A549 (cell line): ENCODE measurements around the gene WDSUB1. TPM values are rescaled to one million over a fixed set of nuclear protein-coding genes. Genes with fewer than 3 reads are reported as not detected.

Experiments used
- ATAC-seq, 2 experiments: fragments of 200-7000 bp in 1 of 2; fragments of >200 bp in 1 of 2; cut with Nextera tagmentation in 1 of 2; cut with Tn5 transposase in 1 of 2; 3 replicates each; pipeline versions ENCODE4 v1.8.0 to v1.9.1; 2018 to 2020; ENCODE audit warnings: mild to moderate bottlenecking in 1 of 2, moderate library complexity in 1 of 2
- CTCF ChIA-PET: fragments of 300-600 bp; sonication (Branson Sonifier 250); formaldehyde crosslinking; extraction: SDS; loops from one replicate; lab custom pipeline; 2021; ENCODE audit warnings: antibody characterized with exemption, inconsistent platforms; lab: Yijun Ruan, JAX
- POLR2A ChIA-PET: fragments of 350-600 bp; formaldehyde crosslinking; extraction: SDS; loops from one replicate; lab custom pipeline; 2021; ENCODE audit warnings: antibody characterized with exemption, inconsistent platforms; lab: Yijun Ruan, JAX
- DNase-seq, 2 experiments: peaks; one replicate each; pipeline versions ENCODE4 v3.0.0 to v3.0.0-alpha.2; 2011 to 2016; ENCODE audit warnings: low read depth in 1 of 2, low spot score in 1 of 2
- FAIRE-seq: peaks from 2 replicates; lab custom pipeline; 2011; peaks lifted over from hg19 to GRCh38; lab: Jason Lieb, UNC
- H3K27ac ChIP-seq, 2 experiments: fragments of >200 bp; sonication (Bioruptor Twin); formaldehyde crosslinking; 3 replicates each; pipeline ENCODE4 v1.5.1; 2016 to 2017
- H3K4me1 ChIP-seq: fragments of >200 bp; sonication (Bioruptor Twin); formaldehyde crosslinking; 3 replicates; pipeline ENCODE4 v1.6.1; 2016
- H3K4me2 ChIP-seq: fragments of >200 bp; sonication (Bioruptor Twin); formaldehyde crosslinking; 3 replicates; pipeline ENCODE4 v1.6.1; 2016
- H3K4me3 ChIP-seq: fragments of >200 bp; sonication (Bioruptor Twin); formaldehyde crosslinking; 3 replicates; pipeline ENCODE4 v1.5.1; 2016
- H3K9me3 ChIP-seq: fragments of >200 bp; sonication (Bioruptor Twin); formaldehyde crosslinking; 3 replicates; pipeline ENCODE4 v1.6.1; 2016
- ATOH8 ChIP-seq: fragments of 250-450 bp; sonication (Bioruptor Pico); IDR thresholded peaks from 2 replicates; pipeline ENCODE4 v1.5.0; 2020; ENCODE audit warnings: low read depth, mild to moderate bottlenecking, moderate library complexity
- BCL3 ChIP-seq: fragments of >200 bp; sonication (Bioruptor Twin); formaldehyde crosslinking; IDR thresholded peaks from 3 replicates; pipeline ENCODE4 v1.6.1; 2016
- HEYL ChIP-seq: fragments of 250-450 bp; sonication (Bioruptor Pico); IDR thresholded peaks from 2 replicates; pipeline ENCODE4 v1.8.0; 2021; ENCODE audit warnings: mild to moderate bottlenecking, moderate library complexity
- JUN ChIP-seq, 2 experiments: fragments of >200 bp; sonication (Bioruptor Twin); formaldehyde crosslinking; IDR thresholded peaks; 2 replicates in 1 of 2; 3 replicates in 1 of 2; pipeline ENCODE4 v1.6.1; 2016 to 2017
- MAFK ChIP-seq: fragments of 450-650 bp; IDR thresholded peaks from 2 replicates; pipeline ENCODE4 v1.6.1; 2014; ENCODE audit not compliant: partially characterized antibody
- MAX ChIP-seq: IDR thresholded peaks from 2 replicates; pipeline ENCODE4 v1.6.1; 2012
- NPAS2 ChIP-seq: fragments of 250-450 bp; sonication (Bioruptor Pico); IDR thresholded peaks from 2 replicates; pipeline ENCODE4 v1.8.0; 2022; ENCODE audit warnings: mild to moderate bottlenecking, moderate library complexity, borderline replicate concordance
- PBX3 ChIP-seq: IDR thresholded peaks from 2 replicates; pipeline ENCODE4 v1.6.1; 2012
- RNF2 ChIP-seq: fragments of 200-600 bp; sonication (generic); IDR thresholded peaks from 2 replicates; pipeline ENCODE4 v1.6.1; 2016; ENCODE audit warnings: low read depth, mild to moderate bottlenecking, antibody characterized with exemption, moderate library complexity, borderline replicate concordance
- SMC3 ChIP-seq: fragments of >200 bp; sonication (Bioruptor Twin); formaldehyde crosslinking; IDR thresholded peaks from 3 replicates; pipeline ENCODE4 v1.6.1; 2018; ENCODE audit warnings: inconsistent platforms
- TP53 ChIP-seq: fragments of 250-450 bp; sonication (Bioruptor Pico); IDR thresholded peaks from 2 replicates; pipeline ENCODE4 v1.5.0; 2021; ENCODE audit warnings: mild to moderate bottlenecking, moderate library complexity
- WGBS: methylation state at CpG from one replicate; pipeline ENCODE4 v1.1.6; 2017; ENCODE audit errors: missing lambda C conversion rate; 5-methylcytosine and 5-hydroxymethylcytosine counted together
- polyA plus RNA-seq, 4 experiments: library from polyadenylated mRNA; depleted of rRNA in 3 of 4; stranded (reverse); fragments of >200 nt; fragmentation: RNase III in 1 of 4; extraction: RNeasy Plus Mini Kit Qiagen cat#74134 plus additional on column Dnase treatment in 1 of 4; gene quantifications; 2 replicates in 3 of 4; 3 replicates in 1 of 4; pipeline ENCODE4 v1.2.3, GENCODE V29; 2011 to 2017

WDSUB1 gene
- polyA plus RNA-seq, 2 of the 4 experiments (the other 2 are of a cell fraction): 9.1 to 11.7 TPM

- ChIA-PET POLR2A (no interaction called here), CTCF (no interaction called here)
- 57% methylated on average over 5 of the region's 5 CpGs for WGBS
- no peak for FAIRE-seq
- DNase-seq: peak; percentile 11 to 35
- H3K4me2 ChIP-seq: no peak overlapping the region
- H3K27ac ChIP-seq: peak overlapping the region in 1 of 2 experiments; percentile 7; a peak in 1 of 6 replicates
- no peaks in the 10 kb centered on the region for H3K9me3 ChIP-seq
- H3K4me1 ChIP-seq: peaks cover 8% of the 10 kb centered on the region
- H3K4me3 ChIP-seq: no peak overlapping the region
- TF ChIP-seq JUN (IDR thresholded peaks at IDR 0.05): no peak
- TF ChIP-seq ATOH8 (CRISPR knock-in tag): no peak
- TF ChIP-seq HEYL: no peak
- no peak for TF ChIP-seq MAX
- no peak for TF ChIP-seq RNF2
- no peak for TF ChIP-seq SMC3
- no peak for TF ChIP-seq BCL3
- no peak for TF ChIP-seq MAFK
- TF ChIP-seq, all 56 proteins: peak for 0
- peak; percentile 25 to 65; a peak in 3 of 6 replicates for ATAC-seq
These were observed 60.4 kb downstream of the WDSUB1 start for GRCh38 chr2:159226059-159226461.

GRCh38 chr2:159225025-159226016, 61.2 kb downstream of the WDSUB1 start:
- Histone ChIP-seq H3K9me3 (no peaks in the 10 kb centered on the region), H3K4me3 (no peak overlapping the region), H3K4me2 (no peak overlapping the region), H3K27ac (peak overlapping the region in 1 of 2 experiments; percentile 7; a peak in 1 of 6 replicates), H3K4me1 (peaks cover 8% of the 10 kb centered on the region)
- no peak for FAIRE-seq
- CTCF ChIA-PET: interaction anchor here (1.1 kb wide), 1 partner anchor 18 kb away, joined by 3 read pairs; no protein-coding TSS in a partner anchor
- no peak for DNase-seq
- POLR2A ChIA-PET: no interaction called here
- ATAC-seq: peak in 1 of 2 experiments; percentile 27; a peak in 1 of 6 replicates
- no peak for TF ChIP-seq PBX3
- no peak for TF ChIP-seq NPAS2 (CRISPR knock-in tag)
- WGBS: 92% methylated on average over 26 of the region's 26 CpGs

- DNase-seq: no peak
- H3K9me3 ChIP-seq: no peaks in the 10 kb centered on the region
- no peak overlapping the region for H3K4me2 ChIP-seq
- POLR2A ChIA-PET: no interaction called here
- WGBS: 89% methylated on average over 15 of the region's 17 CpGs
- H3K27ac ChIP-seq: no peak overlapping the region
- peaks cover 8% of the 10 kb centered on the region for H3K4me1 ChIP-seq
- TF ChIP-seq PBX3 (no peak), TP53 (CRISPR knock-in tag) (no peak)
- CTCF ChIA-PET: interaction anchor here (1.1 kb wide), 1 partner anchor 17 kb away, joined by 3 read pairs; no protein-coding TSS in a partner anchor
- no peak for FAIRE-seq
- no peak overlapping the region for H3K4me3 ChIP-seq
- ATAC-seq: no peak
These were observed 62.3 kb downstream of the WDSUB1 start for GRCh38 chr2:159224061-159224813.
